ENCODE results near the gene SPAG9. TPM values are rescaled to one million over a fixed set of nuclear protein-coding genes. Genes with fewer than 3 reads are reported as not detected.

The SPAG9 gene
- total RNA-seq, 2 experiments from 2014 or later, result 42.0 to 42.8 TPM

DNA sequence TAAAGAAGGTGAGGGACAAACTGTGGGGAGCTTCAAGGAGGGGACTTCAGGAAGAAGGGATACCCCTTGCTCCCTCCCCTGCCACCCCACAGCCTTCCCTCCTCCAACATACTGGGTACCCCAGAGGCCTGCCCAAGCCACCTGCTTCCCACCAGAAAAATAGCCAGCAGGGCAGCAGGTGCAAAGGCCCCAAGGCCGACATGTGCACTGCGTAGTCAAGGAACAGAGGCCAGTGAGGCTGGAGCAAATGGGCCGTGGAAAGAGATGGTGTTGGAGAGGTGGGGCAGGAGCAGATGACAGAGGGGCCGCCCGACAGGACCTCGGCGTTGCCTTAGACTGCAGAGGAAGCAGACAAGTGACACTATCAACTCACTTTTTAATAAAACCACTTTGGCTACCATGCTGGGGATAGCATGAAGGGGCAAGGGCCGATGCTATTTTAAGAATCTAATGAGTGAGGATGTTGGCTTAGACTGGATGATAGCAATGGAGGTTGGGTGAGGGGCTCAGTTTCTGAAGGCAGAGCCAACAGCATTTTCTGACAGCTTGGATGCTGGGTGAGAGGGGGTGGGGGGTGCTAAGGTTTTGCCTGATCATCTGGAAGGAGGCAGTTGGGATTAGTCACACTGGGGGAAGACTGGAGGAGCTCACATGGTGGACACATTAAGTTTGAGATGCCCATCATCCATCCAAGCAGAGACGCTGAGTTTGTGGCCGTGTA lies 181.7 kb downstream of the SPAG9 start:
- ChIA-PET CTCF (interaction anchor here (0.6 kb wide), 1 partner anchor 225 kb away, joined by 3 read pairs; no protein-coding TSS in a partner anchor), POLR2A (no interaction called here)

DNA sequence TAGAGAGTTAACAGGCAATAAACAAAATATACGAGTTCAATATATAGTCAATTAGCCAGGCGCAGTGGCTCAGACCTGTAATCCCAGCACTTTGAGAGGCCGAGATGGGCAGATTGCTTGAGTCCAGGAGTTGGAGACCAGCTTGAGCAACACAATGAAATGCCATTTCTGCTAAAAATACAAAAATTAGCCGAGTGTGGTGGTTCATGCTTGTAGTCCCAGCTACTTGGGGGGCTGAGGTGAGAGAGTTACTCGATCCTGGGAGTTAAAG lies 184.7 kb downstream of the SPAG9 start:
- ChIA-PET POLR2A (no interaction called here), CTCF (interaction anchor here (1.1 to 2.2 kb wide), 3 partner anchors 9 to 153 kb away, joined by 3 to 6 read pairs (median 5); no protein-coding TSS in a partner anchor)

DNA sequence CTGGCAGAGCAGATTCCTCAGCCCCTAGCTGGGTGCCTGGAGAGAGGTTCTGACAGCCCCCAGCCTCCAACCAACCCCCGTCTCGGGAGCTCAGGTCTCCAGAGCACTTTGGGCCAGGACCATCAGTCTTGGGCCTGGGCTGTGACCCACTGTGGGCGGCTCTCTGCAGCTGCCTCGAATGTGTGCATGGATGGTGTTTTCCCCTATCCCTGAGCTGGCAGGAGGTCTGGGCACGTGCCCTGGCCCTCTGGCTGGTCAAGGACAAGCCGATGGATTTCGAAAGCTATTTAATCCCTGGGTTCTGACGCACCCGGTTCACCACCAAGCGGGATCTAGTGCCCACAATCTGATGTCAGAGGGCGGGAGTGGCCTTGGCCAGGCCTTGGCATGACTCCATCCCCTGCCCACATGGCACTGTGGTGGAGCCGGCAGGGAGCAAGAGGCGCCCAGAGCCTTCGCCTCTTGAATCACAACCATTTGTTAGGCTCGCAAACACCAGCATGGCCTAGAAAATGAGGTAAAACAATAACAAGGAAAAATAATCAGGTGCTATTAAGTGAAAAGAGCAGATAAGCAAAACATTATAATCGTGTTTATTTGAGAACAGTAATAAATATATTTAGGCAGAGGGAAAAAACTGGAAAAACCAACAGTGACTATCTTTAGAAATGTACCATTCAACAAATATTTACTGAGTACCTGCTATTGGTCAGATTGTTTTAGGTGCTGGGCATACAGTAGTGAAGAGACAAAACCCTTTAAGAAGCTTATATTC lies 185.3 kb downstream of the SPAG9 start:
- ChIA-PET CTCF (interaction anchor here (1.1 to 2.2 kb wide), 3 partner anchors 9 to 152 kb away, joined by 3 to 6 read pairs (median 5); no protein-coding TSS in a partner anchor), POLR2A (no interaction called here)

DNA sequence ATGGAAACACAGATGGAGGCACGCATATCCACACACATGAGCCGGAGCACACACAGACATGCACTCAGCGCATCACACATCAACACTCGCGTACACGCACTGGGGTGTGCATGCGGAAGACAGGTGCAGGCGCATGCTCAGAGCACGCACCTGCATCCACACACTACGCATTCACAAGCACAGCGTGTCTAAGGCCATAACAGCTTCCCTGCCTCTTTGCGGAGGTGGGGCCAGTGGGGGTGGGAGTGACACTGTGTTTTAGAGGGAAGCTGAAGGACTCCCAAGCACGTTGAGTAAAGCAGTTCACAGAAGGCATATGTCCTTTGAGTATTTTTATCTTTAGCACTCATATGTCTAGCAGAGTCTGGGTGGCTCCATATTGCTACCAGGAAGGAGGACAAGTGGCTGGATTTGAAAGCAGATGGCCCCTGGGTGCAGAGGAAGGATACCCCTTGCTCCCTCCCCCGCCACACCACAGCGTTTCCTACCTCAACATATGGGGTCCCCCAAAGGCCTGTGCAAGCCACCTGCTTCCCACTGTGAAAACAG lies 185.9 kb downstream of the SPAG9 start:
- POLR2A ChIA-PET, result no interaction called here
- CTCF ChIA-PET, result interaction anchor here (2.2 kb wide), 1 partner anchor 151 kb away, joined by 6 read pairs; no protein-coding TSS in a partner anchor

DNA sequence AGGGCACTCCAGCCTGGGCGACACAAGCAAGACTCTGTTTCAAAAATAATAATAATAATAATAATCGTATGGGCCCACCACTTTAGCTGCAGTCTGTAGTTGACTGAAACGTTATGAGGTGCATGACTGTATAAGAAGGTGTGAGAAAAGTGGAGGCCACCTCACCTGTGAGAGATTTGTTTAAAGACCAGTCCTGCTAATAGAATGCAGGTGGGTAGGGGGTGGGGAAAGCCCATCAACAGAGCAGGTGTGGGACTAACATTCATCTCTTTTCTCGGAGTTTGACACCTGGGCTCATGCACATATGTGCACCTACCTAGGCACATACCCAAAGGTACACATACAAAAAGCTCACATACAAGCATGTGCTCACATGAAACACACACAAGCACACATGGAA lies 186.5 kb downstream of the SPAG9 start:
- ChIA-PET POLR2A (no interaction called here), CTCF (interaction anchor here (0.7 kb wide), 1 partner anchor 11 kb away, joined by 3 read pairs; no protein-coding TSS in a partner anchor)

DNA sequence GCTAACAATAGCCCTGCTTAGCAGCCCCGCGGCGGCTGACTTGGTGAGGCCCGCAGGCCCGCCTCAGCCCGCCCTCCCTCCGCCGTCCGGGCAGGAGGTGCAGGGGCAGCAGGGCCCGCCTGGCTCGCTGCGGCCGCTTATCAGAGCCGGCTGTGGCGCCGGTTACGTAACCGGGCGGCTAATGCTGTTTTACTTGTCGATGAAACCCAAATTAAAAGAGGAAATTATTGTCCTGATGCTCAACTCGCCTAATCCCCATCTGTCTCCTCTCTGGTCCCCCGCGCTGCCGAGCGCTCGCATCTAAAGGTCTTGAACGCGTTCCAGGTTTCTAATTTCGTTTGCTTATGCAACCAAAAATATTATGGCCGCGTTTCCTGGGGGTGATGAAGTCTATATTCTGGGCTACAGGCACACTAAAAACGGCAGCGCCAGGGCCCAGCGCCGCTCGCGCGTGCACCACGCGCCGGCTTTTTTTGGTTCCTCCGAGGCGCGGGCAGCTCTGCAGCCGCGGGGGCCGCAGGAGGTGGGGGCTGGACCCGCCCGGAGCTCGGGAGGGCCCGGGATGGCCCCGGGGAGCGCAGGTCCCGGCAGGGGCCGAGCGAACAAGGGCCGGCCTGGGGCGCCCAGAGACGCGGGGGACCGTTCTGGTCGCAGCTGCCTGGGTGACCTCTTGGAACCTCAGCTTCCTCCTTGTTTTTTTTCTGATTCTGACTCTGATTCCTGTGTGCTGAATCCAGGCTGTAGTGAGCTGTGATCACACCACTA lies 189.3 kb downstream of the SPAG9 start:
- POLR2A ChIA-PET, result interaction anchor here (0.5 to 2.8 kb wide), 3 partner anchors 61 to 779 kb away, joined by 3 to 17 read pairs (median 5); partner anchors contain the start of gene TOB1
- CTCF ChIA-PET, result interaction anchor here (0.6 kb wide), 1 partner anchor 152 kb away, joined by 3 read pairs; no protein-coding TSS in a partner anchor

DNA sequence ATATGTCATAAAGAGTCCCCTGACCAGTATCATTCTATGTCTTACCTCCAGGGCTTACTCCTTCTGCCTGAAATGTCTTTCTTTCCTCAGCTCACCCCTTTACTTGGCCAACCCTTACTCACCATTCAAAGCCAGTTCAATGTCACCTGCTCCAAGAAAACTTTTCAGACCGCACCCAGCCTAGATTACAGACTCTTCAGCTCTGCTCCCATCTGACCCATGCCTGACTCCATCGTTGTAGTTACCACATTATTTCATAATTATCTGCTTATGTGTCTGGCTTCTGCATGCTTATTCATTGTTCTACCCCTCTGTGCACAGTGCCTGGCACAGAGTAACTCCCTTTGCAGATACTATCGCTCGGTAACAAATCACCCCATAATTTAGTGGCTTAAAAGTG lies 192.0 kb downstream of the SPAG9 start:
- ChIA-PET CTCF (no interaction called here), POLR2A (no interaction called here)

DNA sequence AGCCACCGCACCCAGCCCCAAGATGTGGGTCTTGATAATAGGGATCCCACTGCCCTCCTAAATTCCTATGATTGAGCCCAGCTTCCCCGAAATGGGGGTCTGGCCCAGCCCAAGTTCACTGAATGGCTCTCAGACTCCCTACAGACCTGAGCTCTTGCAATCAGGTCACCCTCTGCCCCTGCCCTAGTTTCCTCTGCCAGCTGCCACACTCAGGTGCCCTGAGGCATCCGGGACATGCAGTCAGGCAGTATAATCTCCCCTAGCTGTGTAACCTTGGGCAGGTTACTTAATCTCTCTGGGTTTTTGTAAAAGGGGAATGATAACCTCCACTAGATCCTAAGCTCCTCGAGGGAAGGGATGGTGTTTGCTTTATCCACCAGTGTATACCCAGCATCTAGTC lies 193.4 kb downstream of the SPAG9 start:
- CTCF ChIA-PET, result interaction anchor here (1.2 kb wide), 1 partner anchor 9 kb away, joined by 3 read pairs; no protein-coding TSS in a partner anchor

DNA sequence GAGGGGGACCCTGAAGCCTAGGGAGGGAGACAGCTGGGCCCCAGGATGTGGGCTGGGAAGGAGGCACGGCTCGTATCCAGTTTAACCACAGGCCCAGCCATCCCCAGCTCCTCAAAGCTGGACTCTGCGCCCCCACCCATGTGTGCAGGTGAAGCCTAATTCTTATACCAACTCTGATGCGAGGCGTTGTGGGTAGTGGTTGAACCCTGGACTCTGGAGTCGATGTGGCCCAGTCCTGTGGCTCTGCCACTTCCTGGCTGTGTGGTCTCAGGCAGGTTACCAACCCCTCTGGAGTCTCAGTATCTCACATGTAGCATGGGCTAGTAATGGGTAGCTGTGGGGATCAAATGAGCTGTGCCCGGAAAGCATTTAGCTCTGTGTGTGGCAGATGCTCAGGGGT lies 194.1 kb downstream of the SPAG9 start:
- CTCF ChIA-PET, result interaction anchor here (0.9 to 1.6 kb wide), 3 partner anchors 9 to 143 kb away, joined by 3 to 4 read pairs (median 3); no protein-coding TSS in a partner anchor
- POLR2A ChIA-PET, result interaction anchor here (1.8 kb wide), 1 partner anchor 60 kb away, joined by 8 read pairs; the partner anchor contains the start of gene TOB1

More for the DNA sequence above, 193.4 kb downstream of the SPAG9 start:
- POLR2A ChIA-PET, result interaction anchor here (1.8 kb wide), 1 partner anchor 61 kb away, joined by 8 read pairs; the partner anchor contains the start of gene TOB1

DNA sequence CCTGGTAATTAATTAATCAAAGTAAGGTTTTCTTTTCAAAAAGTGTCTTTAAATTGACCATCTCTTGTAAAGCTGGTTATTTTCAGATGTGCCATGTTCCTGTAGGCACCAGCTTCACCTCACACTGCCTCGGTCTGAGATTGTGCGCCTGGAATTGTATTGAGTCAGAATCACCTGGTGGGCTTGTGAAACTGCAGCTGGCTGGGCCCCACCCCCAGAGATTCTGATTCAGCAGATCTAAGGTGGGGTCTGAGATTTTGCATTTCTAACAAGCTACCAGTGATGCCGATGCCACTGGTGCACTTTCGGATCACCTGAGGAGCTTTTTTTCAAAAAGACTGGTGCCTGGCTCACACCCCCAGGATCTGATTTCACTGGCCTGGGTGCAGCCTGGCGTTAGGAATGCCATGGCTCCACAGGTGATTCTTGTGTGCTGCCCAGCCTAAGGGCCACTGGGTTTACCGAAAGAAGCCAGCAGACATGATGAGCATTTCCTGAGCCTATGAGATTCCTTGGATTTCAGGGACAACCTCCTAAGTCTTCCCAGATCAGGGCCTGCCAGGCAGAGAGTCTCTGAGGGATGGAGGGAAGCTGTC lies 195.3 kb downstream of the SPAG9 start:
- CTCF ChIA-PET, result interaction anchor here (0.9 to 1.6 kb wide), 2 partner anchors 62 to 142 kb away, joined by 3 to 4 read pairs; no protein-coding TSS in a partner anchor
- POLR2A ChIA-PET, result interaction anchor here (0.6 to 1.8 kb wide), 2 partner anchors 59 to 413 kb away, joined by 4 to 8 read pairs; partner anchors contain the start of gene TOB1

DNA sequence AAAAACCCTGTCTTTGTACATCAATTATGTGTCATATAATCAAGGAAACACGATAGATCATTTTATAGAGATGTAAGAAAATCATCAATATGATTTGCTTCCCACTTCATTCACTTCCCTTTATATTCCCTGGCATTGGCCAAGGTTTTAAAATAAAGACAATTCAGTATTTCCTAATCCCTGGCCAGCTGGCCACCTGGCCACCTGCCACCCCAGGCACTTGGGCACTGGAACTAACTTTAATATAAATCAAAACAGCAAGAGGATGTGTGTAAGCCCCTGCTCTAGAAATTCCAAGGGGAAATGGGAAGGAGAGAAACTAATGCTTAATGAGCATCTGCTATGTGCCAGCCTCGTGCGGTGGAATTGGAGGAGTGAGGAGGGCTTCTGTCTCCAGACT lies 195.9 kb downstream of the SPAG9 start:
- CTCF ChIA-PET, result interaction anchor here (1.6 kb wide), 1 partner anchor 142 kb away, joined by 4 read pairs; no protein-coding TSS in a partner anchor
- POLR2A ChIA-PET, result interaction anchor here (0.6 kb wide), 1 partner anchor 413 kb away, joined by 4 read pairs; no protein-coding TSS in a partner anchor

DNA sequence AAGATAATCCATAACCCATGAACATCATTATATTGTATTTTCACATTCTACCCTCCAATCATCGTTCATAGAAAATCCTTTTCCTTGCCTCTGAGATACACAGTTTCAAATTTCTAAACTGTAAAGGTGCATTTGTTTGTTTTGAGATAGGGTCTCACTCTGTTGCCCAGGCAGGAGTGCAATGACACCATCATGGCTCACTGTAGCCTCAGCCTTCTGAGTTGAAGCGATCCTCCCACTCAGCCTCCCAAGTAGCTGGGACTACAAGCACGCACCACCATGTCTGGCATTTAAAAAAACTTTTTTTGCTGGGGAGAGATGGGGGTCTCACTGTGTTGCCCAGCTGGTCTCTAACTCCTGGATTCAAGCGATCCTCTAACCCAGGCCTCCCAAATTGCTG lies 196.4 kb downstream of the SPAG9 start:
- ChIA-PET CTCF (no interaction called here), POLR2A (no interaction called here)

DNA sequence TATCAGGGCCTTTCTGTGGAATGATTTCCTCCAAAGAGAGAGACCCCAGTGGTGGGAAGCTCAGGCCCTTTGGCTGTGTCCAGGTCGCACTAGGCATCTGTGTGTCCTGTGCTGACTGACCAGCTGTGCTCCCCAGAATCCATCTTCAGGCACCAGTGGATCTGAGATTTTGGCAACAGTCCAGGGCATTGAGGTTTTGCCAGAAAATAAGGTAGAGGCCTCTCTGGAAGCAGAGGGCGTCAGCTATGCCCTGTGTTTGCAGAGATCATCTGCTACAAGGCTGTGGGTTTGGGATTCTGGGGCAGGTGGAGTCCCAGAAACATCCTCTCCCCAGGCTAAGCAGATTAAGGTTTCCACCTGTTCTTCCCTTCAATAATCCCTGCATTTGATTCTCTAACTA lies 197.1 kb downstream of the SPAG9 start:
- POLR2A ChIA-PET, result no interaction called here
- CTCF ChIA-PET, result interaction anchor here (0.7 kb wide), 1 partner anchor 10 kb away, joined by 3 read pairs; no protein-coding TSS in a partner anchor

DNA sequence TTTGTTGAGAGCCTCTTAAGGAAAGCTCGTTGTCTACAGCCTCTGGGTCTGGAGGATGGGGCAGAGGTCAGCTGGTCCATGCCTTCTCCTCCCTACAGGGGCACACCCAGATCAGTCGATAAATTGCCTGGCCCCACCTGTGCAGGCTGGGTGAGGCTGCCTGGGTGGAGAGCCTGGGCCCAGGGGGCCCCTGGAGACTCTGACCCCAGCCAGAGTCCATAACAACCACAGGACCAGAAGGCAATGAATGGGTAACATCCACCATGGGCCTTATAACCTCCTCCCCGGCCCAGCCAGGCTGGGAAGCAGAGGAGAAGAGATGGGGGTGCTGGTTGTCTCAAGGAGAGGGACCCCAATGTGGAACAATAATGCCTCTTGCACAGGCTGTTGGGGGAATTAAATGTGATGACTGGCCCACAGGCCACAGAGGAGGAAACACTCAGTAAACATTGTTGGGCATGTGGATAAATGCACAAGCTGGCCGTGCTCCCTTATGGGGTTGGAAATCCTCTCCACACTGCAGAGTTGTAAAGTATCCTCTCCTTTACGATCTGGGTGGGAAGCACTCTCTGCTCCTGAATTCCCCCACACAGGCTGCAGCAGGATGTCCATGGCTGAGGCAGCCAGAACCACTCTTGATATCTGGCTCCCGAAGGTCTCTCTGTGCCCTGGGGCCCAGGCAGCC lies 197.8 kb downstream of the SPAG9 start:
- ChIA-PET POLR2A (no interaction called here), CTCF (interaction anchor here (0.7 kb wide), 1 partner anchor 11 kb away, joined by 3 read pairs; no protein-coding TSS in a partner anchor)

DNA sequence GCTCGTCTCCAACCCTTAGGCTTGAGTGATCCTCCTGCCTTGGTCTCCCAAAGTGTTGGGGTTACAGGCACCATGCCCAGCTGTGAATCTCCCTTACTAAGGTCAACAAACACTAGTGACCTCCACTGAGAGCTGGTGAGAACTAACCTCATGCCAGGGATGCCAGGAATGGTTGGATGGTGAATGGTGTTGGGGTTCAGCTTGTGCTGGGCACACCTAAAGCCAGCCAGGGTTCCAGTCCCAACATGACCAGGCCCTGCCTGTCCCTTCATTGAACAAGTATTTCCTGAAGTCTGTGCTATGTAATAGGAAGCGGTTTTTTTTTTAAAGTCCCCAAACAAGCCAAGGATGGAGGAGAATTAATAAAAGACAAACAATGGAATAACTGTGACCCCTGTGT lies 198.6 kb downstream of the SPAG9 start:
- ChIA-PET POLR2A (no interaction called here), CTCF (no interaction called here)

DNA sequence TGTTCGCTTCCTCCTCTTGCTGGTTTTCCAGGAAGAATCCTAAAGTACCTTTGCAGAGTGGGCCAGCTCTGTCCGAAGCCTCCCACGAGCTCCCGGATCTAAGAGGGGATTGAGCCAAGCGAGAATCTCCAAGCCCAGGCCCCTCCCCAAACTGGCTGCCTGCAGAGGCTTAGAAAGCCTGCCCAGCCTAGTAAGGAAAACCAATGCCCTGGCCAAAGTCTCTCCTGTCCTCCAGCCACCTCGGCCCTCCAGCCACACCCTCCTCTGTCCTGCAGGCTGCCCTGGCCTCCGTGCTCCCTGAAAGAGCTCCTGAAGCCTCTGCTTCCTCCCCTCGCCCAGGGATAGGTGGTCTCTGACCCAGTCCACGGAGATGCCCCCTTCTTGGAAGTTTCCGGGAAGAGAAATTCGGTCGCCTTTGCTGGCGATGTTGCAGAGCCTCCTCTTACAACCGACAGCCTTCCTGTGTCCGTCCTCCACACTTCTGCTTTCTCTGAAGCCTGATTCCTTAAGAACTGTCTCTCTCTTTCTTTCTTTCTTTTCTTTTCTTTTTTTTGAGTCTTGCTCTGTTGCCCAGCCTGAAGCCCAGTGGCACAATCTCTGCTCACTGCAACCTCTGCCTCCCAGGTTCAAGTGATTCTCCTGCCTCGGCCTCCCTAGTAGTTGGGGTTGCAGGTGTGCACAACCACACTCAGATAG lies 199.6 kb downstream of the SPAG9 start:
- ChIA-PET CTCF (no interaction called here), POLR2A (no interaction called here)

DNA sequence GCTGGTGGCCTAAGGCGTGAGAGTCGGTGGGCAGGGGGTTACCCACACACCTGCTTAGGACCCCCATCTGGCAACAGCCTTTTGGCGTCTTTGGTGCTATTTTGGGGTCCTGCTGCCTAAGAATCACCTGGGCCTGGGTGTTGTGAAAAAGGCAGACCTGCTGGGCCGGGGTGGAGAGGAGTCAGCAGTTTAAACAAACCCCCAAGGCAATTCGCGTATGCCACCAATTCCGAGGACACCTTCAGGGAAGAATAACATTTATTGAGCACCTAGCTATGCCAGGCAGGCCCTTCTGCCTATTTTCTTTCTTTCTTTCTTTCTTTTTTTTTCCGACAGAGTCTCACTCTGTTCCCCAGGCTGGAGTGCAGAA lies 200.6 kb downstream of the SPAG9 start:
- ChIA-PET CTCF (no interaction called here), POLR2A (interaction anchor here (2.1 kb wide), 1 partner anchor 54 kb away, joined by 8 read pairs; the partner anchor contains the start of gene TOB1)

Data from activated CD8-positive, alpha-beta memory T cell treated with anti-CD3 and anti-CD28 coated beads for 36 hours (primary cell).